LNCaP clone FGC (cell line): Measurements from ENCODE around the gene PRMT7.

Experiments used
- DNase-seq: peaks from one replicate; pipeline ENCODE4 v3.0.0-alpha.2; 2011; ENCODE audit warnings: low read depth
- H3K4me3 ChIP-seq: 2 replicates; pipeline ENCODE4 v1.5.1; 2011; ENCODE audit warnings: mild to moderate bottlenecking, low read depth, low read length, control low read depth
- TF ChIP-seq, protein P1 (sequence below): IDR thresholded peaks from 2 replicates; pipeline ENCODE4 v1.5.1; 2012; ENCODE audit warnings: mild to moderate bottlenecking; ENCODE audit not compliant: control insufficient read depth, insufficient read depth; ENCODE audit errors: extremely low read depth

Gene PRMT7

GRCh38 chr16:68269793-68270192 is 41.0 kb upstream of the PRMT7 start:
- TF ChIP-seq, protein P1, sequence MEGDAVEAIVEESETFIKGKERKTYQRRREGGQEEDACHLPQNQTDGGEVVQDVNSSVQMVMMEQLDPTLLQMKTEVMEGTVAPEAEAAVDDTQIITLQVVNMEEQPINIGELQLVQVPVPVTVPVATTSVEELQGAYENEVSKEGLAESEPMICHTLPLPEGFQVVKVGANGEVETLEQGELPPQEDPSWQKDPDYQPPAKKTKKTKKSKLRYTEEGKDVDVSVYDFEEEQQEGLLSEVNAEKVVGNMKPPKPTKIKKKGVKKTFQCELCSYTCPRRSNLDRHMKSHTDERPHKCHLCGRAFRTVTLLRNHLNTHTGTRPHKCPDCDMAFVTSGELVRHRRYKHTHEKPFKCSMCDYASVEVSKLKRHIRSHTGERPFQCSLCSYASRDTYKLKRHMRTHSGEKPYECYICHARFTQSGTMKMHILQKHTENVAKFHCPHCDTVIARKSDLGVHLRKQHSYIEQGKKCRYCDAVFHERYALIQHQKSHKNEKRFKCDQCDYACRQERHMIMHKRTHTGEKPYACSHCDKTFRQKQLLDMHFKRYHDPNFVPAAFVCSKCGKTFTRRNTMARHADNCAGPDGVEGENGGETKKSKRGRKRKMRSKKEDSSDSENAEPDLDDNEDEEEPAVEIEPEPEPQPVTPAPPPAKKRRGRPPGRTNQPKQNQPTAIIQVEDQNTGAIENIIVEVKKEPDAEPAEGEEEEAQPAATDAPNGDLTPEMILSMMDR, result no peak
- no peak for DNase-seq
- H3K4me3 ChIP-seq, result no peak overlapping the region

- DNase-seq, result no peak
- H3K4me3 ChIP-seq, result no peak overlapping the region
- TF ChIP-seq, protein P1, result no peak
Observed at GRCh38 chr16:68270353-68270752, 40.5 kb upstream of the PRMT7 start.

- TF ChIP-seq, protein P1, result no peak
- H3K4me3 ChIP-seq, result no peak overlapping the region
- no peak for DNase-seq
Observed at GRCh38 chr16:68272507-68273209, 38.2 kb upstream of the PRMT7 start.

- DNase-seq, result no peak
- TF ChIP-seq, protein P1, result no peak
- H3K4me3 ChIP-seq, result no peak overlapping the region
Observed at GRCh38 chr16:68273459-68273858, 37.4 kb upstream of the PRMT7 start.

DNA sequence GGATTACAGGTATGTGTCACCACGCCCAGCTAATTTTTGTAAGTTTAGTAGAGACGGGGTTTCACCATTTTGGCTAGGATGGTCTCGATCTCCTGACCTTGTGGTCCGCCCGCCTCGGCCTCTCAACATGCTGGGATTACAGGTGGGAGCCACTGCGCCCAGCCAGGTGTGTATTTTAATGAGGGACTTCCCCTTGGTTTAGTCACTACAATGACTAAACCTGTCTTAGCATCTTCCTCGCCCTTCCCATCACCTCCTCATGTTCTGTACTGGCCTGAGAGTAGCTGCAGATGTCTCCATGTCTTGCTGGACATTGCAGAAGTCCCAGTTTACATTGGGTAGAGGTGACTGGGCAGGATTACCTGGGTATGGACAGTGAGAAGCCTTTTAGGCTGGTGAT is 36.9 kb upstream of the PRMT7 start:
- no peak overlapping the region for H3K4me3 ChIP-seq
- TF ChIP-seq, protein P1, result no peak
- no peak for DNase-seq

DNA sequence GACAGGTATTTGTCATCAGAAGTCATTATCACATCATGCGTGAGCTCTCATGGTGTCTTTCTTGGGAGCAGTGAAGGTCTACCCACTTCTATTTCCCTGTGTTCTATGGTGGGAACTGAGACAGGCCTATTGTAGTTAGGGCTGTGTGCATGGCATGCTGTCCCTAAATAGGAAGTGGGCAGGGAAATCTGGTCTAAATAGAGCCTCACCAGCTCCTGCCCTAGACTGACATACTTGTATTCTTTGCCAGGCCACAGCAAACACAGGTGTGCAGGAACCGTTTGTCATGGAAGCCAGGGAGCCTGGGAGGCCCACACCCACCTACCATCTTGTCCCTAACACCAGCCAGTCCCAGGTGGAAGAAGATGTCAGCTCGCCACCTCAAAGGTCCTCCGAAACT is 36.4 kb upstream of the PRMT7 start:
- TF ChIP-seq, protein P1, result no peak
- no peak for DNase-seq
- no peak overlapping the region for H3K4me3 ChIP-seq

- TF ChIP-seq, protein P1, result no peak
- no peak overlapping the region for H3K4me3 ChIP-seq
- DNase-seq, result no peak
Observed at GRCh38 chr16:68275611-68276191, 35.1 kb upstream of the PRMT7 start.
